Measurements from ENCODE around the gene LTBP3.

LTBP3 gene

DNA sequence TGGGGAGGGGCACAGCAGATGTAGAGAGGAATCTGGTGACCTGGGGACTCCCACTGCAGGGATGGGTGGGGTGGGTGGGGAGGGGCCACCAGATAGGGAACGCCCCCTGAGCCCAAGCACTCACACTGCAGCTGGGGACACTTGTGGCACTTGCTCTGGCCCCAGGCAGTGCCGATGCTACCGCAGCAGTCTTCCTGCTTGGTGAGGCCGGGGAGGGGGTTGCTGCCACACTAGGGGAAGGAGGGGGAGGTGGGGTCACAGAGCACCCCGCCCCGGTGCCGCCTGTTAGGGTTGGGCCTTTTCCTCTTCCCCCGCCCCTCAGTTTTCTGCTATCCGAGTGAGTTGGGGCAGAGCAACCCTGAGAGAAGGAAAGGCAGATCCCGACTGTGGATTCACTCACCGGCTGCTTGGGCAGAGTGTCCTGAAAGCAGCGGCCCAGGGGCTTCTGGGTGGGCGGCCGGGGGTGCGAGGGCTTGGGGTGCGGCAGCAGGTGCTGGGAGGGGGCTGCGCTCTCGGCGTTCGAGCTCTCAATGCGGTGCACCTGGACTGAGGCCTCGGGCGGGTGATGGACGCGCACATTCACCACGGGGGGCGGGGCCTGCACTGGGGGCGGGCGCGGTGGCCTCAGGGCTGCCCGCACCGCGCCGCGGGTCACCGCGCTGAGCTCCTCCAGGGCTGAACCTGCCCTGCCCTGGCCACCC, 4.7 kb downstream of the LTBP3 start:
- no peak for FAIRE-seq

DNA sequence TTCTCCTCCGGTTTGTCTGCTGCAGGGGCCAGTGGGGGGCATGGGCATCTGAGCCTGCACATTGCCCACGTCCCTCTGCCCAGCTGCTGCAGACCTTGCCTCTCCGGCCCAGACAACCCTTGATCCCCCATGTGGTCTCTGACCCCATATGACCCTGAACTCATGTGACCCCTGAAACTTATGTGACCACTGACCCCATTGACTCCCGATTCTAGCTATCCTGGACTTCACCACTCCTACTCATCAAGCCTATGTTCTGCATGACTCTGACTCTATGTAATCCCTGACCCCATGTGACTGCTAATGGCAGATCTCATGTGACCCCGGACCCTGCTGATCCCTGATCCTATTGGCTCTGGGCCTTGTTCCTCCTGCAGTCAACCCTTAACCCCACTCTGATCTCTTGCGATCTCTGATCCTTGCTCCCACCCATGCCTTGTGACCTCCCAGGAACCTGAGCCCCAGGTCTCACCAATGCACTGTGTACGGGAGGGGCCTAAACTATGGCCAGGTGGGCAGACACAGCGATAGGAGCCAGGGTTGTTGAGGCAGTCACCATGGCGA, 5.7 kb downstream of the LTBP3 start:
- no peak for FAIRE-seq

DNA sequence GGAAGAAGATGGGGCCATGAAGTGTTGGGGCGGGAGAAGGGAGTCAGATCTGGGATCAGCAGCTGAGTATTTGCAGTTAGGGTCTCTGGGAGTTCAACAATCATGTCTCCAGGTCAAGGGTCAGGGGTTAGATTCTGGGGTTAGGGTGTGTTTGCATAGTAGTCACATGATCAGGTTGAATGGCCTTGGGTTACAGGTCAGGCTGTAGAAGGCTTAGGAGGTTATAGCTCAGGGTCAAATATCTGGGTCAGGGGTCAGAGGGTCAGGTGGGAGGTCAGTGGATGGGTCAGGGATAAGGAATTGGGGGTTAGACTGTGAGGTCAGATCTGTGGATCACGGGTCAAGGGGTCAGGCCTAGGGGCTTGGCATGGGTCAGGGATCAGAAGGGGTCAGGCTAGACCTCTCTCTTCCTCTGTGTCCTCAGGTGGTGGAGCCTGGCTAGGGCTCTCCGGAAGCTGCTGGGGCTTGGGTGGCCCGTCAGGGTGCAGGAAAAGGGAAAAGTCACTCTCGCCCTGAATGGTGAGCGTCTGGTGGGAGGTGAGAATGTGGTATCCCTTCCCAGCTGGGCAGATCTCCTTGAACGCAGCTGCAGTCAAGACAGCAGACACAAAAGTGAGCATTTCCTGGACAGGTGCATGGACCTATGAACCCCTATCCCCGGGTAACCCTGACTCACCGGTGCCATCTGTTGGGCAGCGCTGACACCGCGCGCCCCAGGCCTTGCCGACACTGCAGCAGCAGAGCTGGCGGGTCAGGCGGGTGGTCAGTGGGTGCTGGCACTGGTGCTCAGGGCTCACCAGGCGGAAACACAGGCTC, 6.4 kb downstream of the LTBP3 start:
- no peak for FAIRE-seq

DNA sequence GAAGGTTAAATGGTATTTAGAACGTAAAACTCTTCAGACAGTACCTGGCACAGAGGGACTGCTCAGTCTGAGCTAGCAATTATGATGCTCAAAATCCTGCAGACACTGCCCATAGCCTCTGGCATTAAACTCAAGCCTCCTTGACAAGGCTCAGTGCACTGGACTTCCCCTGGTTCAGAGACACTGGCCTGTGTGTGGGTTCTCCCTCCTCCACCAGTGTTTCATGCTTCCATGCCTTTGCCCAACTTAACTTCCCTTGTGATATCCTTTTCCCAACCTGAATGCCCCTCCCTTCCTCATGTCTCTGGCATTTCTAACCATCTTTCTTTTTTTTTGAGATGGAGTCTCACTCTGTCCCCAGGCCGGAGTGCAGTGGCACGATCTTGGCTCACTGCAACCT, 9.1 kb downstream of the LTBP3 start:
- no peak for FAIRE-seq

DNA sequence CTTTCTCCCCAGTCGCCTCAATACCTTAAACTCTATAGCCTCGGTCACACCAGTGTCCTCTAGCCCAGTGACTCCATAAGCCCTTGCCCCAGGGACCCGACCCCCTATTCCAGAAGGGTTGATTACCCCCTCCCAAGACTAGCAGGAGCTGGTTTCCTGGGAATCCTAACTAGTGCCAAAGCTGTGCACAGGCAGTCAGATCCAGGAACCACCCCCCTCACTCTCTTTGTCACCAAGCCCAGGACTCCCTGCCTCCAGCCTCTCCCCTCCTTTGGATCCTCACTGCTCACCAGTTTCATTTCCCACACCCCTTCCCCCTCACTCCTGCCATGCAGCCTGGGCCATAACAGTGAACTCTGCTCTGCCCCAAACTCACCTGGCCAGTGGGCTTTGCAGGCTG, 9.8 kb downstream of the LTBP3 start:
- no peak for FAIRE-seq

DNA sequence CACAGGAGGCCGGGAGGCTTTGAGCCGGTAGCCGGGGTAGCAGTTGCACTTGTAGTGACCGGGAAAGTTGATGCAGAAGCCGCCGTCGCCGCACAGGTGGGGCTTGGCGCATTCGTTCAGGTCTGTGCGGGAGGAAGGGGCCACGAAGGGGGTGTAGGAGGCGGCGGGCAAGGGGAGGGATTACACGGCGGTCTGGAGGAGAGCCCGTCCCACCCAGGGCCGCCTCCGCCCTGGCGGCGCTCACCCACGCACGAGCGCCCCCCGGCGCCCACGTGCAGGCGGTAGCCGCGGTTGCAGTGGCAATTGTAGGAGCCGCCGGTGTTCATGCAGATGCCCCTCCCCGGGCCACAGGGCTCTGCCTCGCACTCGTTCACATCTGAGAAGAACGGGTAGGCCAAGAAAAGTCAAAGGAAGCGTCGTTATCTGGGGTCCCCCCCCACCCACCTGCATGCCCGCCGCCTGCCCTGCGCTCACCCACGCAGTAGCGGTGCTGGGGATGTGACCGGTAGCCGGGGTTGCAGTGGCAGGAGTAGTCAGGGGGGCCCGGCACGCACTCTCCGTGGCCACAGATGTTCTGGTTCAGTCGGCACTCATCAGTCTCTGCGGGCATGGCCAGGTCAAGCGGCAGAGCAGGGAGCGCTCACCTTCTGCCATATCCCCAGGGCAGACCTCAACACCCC, 10.6 kb downstream of the LTBP3 start:
- no peak for FAIRE-seq

DNA sequence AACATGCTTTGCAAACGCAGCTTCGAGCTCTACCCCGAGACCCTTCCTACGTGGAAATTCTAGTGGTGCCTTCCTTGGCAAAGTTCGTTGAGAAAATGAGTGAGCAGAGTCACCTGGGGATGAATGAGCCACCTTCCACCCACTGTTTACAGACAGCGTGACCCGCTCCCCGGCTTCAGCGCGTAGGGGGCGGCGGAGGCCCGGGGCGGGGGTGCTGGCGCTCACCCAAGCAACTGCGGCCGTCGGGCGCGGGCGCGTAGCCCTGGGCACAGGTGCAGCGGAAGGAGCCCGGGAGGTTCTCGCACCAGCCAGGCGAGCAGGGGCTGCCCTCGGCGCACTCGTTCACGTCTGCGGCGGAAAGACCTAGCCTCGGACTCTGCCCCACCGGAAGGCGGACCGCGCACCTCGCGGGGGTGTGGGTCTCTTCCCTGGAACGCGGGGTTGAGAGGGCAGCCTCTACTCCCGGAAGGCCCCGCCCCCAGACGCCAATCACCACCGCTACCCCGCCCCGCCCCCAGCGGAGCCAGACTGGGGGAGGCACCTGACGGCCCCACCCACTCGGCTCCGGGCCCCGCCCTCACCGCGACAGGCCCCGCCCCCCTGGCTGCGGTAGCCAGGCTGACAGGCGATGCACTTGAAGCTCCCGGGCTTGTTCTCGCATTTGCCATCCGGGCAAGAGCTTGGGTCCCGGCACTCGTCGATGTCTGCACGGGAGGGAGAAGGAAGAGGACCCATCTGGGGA, 11.8 kb downstream of the LTBP3 start:
- FAIRE-seq, result no peak

DNA sequence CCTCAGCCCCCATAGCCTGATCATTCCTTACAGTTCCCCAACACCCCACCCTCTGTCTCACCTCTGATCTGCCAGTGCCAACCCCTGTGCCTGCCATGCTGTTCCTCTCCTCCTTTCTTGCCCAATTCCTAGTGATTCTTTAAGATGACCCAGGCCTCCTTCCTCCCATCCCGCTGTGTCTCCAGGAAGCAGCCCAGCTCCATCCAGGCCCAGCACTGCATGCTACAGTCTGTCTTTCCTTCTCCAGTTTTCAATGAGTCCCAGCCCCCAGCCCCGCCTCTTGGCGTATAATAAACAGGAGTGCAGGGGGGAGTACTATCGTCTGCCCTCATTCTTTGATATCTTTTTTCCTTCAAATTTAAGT, 12.3 kb downstream of the LTBP3 start:
- no peak for FAIRE-seq

DNA sequence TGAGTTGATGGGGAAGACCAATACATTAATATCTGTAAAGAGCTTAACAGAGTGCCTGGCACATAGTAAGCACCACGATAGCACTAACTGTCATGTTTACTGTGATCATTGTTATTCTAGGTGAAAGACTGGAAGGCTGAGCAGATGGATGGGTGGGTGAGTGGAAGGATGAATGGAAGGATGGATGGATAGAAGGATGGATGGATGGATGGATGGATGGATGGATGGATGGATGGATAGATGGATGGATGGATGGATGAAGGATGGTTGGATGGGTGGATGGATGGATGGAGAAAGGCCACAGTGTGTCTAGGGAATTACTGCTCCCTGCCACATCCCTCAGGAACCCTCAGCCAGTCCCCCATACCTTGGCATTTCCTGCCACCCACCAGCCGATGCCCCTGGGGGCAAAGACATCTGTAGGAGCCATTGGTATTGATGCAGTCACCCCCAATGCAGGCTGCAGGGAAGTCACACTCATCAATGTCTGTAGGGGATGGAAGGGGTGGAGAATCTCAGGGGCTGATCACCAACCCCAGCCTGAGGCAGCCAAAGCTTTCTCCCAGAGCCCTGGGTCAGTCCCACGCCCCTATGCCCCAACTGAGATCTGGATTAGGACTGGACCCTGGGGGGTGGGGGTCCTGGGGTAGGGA, 15.3 kb downstream of the LTBP3 start:
- no peak for FAIRE-seq

DNA sequence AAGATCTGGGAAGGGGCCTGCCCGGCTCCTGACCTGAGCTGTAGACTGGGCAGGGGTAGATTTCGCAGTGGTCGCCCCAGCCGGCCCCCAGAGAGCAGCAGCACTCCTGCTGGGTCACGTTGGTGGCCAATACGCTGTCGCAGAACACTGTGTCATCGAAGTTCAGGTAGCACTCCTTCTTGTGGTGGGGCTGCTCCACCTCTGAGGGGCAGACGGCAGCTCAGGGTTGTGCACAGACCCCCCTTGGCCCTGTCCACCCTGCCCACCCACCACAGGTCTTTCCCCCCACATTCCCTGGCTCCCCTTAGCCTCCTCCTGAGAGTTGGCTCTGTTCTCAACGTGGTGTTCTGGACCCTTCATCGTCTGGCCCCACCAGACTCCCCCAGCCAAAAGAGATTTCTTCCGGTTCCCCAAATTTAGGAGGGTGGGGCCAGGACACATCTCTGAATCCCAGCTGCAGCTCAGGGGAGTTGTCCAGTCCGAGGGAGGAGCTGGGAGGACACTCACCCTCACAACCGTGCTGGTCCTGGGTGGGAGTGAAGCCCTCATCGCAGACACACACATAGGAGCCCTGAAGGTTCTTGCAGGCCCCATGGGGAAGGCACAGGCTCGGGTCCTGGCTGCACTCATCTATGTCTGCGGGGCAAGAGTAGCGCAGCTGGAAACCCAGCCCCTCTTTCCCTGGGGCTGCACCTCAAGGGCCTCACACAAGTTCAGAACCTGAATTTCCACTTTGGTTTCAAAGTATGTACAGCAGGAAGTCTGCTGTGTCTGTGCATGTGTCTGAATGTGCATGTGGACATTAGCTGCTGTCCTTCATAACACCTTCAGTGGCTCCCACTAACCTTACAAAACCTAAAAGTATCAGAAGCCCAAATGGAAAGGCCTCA, 16.8 kb downstream of the LTBP3 start:
- FAIRE-seq, result no peak

DNA sequence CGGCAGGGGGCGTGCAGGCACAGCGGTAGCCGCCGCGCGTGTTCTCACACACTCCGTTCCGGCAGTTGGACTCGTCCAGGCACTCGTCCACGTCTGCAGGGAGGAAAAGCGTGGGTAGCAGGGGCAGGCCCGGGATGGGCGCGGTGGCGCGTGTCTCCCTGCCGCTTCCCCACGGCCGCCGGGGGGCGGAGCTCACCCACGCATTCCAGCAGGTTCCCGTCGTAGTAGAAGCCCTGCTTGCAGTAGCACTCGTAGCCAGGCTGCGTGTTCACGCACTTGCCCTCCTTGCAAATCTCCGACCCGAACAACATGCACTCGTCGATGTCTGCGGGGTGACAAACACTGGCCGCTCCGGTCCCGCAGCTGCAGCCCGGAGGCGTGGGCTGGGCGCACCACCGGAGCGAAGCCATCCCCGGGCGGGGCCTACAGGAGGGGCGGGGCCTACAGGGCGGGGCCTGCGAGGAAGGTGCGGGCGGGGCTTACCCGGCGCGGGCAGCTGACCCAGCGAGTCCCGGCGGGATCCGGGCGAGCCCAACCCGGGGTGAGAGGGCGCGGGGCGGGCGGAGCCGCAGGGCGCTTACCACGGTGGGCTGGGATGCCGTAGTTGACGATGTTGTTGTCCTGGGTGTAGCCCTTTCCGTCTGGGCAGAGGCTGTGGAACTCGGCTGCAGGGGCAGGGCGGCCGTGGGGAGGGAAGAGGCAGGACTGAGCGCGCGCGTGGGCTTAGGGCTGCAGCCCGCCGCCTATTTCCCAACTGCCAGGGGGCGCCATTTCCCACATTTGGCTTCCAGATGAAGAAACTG, 17.7 kb downstream of the LTBP3 start:
- no peak for FAIRE-seq

DNA sequence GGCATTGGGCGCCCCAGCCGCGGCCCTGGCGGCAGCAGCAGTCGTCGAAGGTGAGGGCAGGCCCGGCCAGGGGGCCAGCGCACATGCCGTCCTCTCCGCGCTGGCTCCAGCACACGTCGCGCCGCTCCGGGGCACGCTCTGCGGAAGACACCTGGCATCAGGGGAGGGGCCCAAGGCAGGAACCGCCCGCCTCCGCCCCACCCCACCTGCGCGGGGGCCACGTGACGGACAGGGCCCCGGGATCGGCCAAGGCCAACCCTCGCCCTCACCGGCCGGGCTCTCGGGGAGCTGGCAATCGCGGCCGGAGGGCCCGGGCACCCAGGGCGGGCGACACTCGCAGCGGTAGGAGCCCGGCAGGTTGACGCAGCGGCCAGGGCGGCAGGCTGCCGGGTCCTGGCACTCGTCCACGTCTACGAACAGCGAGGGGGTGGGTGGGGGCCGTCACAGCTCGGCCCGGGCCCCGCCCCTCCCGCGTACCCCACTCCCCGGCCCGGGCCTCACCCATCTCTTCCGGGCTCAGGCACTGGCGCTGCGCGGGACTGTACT, 18.3 kb downstream of the LTBP3 start:
- FAIRE-seq, result no peak

DNA sequence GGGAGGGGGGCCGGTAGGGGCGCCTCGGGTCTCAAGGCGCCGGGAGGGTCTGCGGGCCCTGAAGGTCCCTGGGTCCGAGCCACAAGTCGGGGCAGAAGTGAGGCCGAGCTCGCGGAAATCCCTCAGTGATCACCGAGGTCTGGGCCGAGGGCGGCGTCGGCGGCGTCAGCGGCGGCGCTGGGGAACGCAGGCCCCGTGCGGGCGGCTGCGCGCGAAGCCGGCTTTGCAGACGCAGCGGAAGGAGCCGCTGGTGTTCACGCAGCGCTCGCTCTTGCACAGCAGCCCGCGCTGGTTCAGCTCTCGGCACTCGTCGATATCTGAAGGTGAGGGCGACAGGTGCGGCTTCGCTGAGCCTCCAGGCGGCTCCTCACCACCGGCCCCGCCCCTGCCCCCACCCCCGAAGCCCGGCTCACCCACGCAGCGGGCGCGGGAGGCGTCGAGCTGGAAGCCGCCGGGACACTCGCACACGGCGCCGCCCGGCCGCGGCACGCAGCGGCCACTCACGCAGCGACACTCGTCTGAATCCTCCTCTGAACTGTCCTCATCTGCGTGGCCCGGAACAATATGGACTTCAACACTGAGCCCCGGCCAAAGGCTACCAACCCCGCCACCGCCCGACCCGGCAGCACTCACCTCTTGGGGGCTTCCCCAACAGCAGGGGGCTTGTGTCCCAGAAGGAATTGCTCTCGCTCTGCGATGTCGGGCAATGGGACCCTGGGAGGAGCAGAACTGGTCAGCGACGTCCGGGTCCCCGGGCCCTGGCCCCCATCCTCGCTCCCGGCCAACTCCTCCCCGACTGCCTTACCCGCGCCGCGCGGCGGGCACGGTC, 19.0 kb downstream of the LTBP3 start:
- FAIRE-seq, result no peak

DNA sequence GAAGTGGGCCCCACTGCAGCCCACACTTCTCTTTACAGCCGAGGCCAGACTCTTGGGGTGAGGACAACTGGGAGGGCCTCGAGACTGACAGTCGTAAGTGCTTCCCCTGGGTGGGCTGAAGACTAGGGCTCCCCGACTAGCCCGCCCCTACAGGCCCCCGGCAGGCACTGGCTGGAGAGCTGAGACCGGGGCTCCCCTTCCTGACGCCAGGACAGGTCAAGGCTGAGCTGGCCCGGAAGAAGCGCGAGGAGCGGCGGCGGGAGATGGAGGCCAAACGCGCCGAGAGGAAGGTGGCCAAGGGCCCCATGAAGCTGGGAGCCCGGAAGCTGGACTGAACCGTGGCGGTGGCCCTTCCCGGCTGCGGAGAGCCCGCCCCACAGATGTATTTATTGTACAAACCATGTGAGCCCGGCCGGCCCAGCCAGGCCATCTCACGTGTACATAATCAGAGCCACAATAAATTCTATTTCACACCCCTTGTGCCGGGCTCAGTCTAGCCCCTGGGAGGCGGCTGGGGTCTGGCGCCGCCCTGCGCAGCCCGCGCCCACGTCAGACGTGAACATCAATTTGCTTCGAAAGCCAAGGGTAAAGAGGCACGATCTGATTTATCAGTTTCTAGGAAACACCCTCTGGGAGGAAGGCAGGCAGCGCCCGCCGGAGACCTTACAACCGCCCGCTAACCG, 19.8 kb downstream of the LTBP3 start:
- no peak for FAIRE-seq

DNA sequence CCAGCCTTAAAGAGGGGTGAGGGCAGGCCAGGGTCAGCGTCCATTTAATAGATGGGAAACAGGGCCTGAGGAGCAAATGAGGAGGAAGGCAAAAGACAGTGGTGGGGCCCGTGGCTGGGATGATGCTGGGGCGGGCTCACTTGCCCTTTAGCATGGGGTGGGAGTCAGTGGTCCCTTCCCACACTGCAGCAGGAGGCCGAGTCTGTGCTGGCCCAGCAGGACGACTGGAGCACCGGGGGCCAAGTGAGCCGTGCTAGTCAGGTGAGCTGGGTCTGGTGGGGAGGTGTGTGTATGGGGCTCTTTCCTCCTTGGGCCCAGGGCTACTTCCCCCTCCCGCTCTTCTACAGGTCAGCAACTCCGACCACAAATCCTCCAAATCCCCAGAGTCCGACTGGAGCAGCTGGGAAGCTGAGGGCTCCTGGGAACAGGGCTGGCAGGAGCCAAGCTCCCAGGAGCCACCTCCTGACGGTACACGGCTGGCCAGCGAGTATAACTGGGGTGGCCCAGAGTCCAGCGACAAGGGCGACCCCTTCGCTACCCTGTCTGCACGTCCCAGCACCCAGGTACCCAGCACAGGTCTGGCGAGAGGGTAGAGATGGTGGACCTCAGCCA, 20.4 kb downstream of the LTBP3 start:
- no peak for FAIRE-seq

DNA sequence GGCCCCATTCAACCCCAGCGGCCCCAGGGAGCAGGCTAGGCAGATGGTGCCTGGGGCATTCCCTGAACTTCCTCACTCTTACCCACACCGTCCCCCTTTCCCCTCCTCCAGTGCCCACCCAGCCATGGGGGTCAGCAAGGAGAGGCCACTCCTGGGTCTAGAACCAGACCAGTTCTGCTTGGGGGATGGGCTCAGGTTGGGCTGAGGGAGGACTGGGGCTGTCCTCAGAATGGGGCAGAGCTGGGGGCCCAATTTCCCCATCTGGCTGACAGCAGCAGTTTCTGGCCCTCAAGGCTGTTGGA, 20.9 kb downstream of the LTBP3 start:
- no peak for FAIRE-seq

DNA sequence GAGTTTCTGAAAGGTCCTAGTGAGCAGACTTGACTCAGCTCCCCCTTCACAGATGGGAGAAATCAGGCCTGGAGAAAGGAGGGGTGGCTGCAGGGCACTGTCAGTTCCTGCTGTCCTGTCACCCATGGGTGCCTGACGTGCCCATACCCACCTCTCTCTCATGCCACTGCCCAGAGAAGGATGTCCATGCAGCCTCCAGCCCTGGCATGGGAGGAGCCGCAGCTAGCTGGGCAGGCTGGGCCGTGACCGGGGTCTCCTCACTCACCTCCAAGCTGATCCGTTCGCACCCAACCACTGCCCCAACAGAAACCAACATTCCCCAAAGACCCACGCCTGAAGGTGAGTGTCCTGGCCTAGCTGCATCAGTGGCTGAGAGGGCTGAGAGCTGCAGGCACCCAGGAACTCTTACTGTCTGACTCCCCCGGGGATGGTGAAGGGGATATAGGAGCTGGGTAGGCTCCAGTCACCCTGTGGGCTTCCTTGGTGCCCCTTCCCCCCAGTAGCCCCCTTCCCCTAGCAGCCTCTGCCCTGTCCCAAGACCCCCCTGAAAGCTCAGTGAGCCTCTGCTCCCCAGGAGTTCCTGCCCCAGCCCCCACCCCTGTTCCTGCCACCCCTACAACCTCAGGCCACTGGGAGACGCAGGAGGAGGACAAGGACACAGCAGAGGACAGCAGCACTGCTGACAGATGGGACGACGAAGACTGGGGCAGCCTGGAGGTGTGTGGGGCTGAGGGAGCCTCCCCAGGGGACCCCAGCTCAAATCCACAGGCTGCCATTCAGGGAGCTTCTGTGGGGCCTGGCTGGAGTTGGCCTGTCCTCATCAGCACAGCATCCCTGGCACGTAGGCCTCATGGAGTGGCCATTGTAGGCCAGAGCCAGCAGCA, 21.5 kb downstream of the LTBP3 start:
- no peak for FAIRE-seq
